Activated naive CD8-positive, alpha-beta T cell treated with anti-CD3 and anti-CD28 coated beads for 36 hours (primary cell): ENCODE results near the gene TRIM49C. TPM values are rescaled to one million over a fixed set of nuclear protein-coding genes. Genes with fewer than 3 reads are reported as not detected.
"Not testable (repeated sequence)": the region's sequence is repeated elsewhere in the genome, so short reads cannot be mapped to it uniquely, and the experiment has no call there.

Source experiments
- DNase-seq: peaks from one replicate; pipeline ENCODE4 v3.0.0; 2021
- H3K27ac Mint-ChIP-seq: one replicate; pipeline ENCODE4 v1.8.0; 2022; ENCODE audit warnings: mild to moderate bottlenecking, moderate library complexity, mixed read lengths
- H3K27me3 Mint-ChIP-seq: one replicate; pipeline ENCODE4 v1.8.0; 2022; ENCODE audit warnings: mild to moderate bottlenecking, mixed read lengths
- H3K36me3 Mint-ChIP-seq: one replicate; pipeline ENCODE4 v1.8.0; 2021; ENCODE audit warnings: mild to moderate bottlenecking, mixed read lengths
- H3K4me1 Mint-ChIP-seq: one replicate; pipeline ENCODE4 v1.8.0; 2021; ENCODE audit warnings: mixed read lengths
- H3K4me3 Mint-ChIP-seq: one replicate; pipeline ENCODE4 v1.8.0; 2022; ENCODE audit warnings: mild to moderate bottlenecking, moderate library complexity, mixed read lengths
- H3K9me3 Mint-ChIP-seq: one replicate; pipeline ENCODE4 v1.8.0; 2022; ENCODE audit warnings: mixed read lengths
- total RNA-seq, 2 experiments: library from RNA; stranded (reverse); gene quantifications; one replicate each; pipeline ENCODE4 v1.2.3, GENCODE V29; 2021

TRIM49C gene
- not detected for total RNA-seq

- H3K4me3 Mint-ChIP-seq, H3K36me3 Mint-ChIP-seq, DNase-seq, H3K9me3 Mint-ChIP-seq, H3K4me1 Mint-ChIP-seq, H3K27ac Mint-ChIP-seq, H3K27me3 Mint-ChIP-seq: not testable (repeated sequence)
Measured at GRCh38 chr11:90030806-90031205, at the start of gene TRIM49C. Gene TRIM49C, plus strand, starts transcription at chr11:90031106. Its CDS starts 4,106 bp downstream, at chr11:90035212.

GRCh38 chr11:90024184-90024583 lies 6.7 kb upstream of the TRIM49C start:
- H3K4me1 Mint-ChIP-seq, H3K4me3 Mint-ChIP-seq, H3K27me3 Mint-ChIP-seq, H3K9me3 Mint-ChIP-seq, H3K36me3 Mint-ChIP-seq, DNase-seq, H3K27ac Mint-ChIP-seq: not testable (repeated sequence)

- H3K27ac Mint-ChIP-seq, H3K27me3 Mint-ChIP-seq, DNase-seq, H3K4me3 Mint-ChIP-seq, H3K4me1 Mint-ChIP-seq, H3K9me3 Mint-ChIP-seq, H3K36me3 Mint-ChIP-seq: not testable (repeated sequence)
Measured at GRCh38 chr11:90051591-90052209, 20.8 kb downstream of the TRIM49C start.

- H3K27me3 Mint-ChIP-seq, H3K9me3 Mint-ChIP-seq, H3K4me1 Mint-ChIP-seq, H3K36me3 Mint-ChIP-seq, H3K27ac Mint-ChIP-seq, DNase-seq, H3K4me3 Mint-ChIP-seq: not testable (repeated sequence)
Measured at GRCh38 chr11:90052311-90052710, 21.4 kb downstream of the TRIM49C start.

GRCh38 chr11:90053545-90053944 lies 22.6 kb downstream of the TRIM49C start:
- not testable (repeated sequence) for DNase-seq, H3K4me1 Mint-ChIP-seq, H3K27ac Mint-ChIP-seq, H3K9me3 Mint-ChIP-seq, H3K36me3 Mint-ChIP-seq, H3K4me3 Mint-ChIP-seq, H3K27me3 Mint-ChIP-seq

GRCh38 chr11:90085650-90086049 lies 54.7 kb downstream of the TRIM49C start, which contains the start of gene UBTFL1:
Gene UBTFL1, plus strand, starts transcription at chr11:90085950. Its CDS starts 0 bp downstream, at chr11:90085950.
- H3K27me3 Mint-ChIP-seq, DNase-seq, H3K4me3 Mint-ChIP-seq, H3K27ac Mint-ChIP-seq, H3K4me1 Mint-ChIP-seq, H3K9me3 Mint-ChIP-seq, H3K36me3 Mint-ChIP-seq: not testable (repeated sequence)

- not testable (repeated sequence) for H3K27ac Mint-ChIP-seq, H3K4me1 Mint-ChIP-seq, H3K27me3 Mint-ChIP-seq, H3K36me3 Mint-ChIP-seq, H3K9me3 Mint-ChIP-seq, DNase-seq, H3K4me3 Mint-ChIP-seq
Measured at GRCh38 chr11:90088731-90089130, 57.8 kb downstream of the TRIM49C start.

Other genes starting within 250 kb of the TRIM49C start
- not detected for gene TRIM49, start 222.5 kb upstream of the TRIM49C start, total RNA-seq
- gene TRIM64B, start 152.6 kb upstream of the TRIM49C start, total RNA-seq, result not detected
- gene TRIM49D1, start 108.9 kb upstream of the TRIM49C start, total RNA-seq, result not detected
- gene TRIM49D2, start 107.0 kb upstream of the TRIM49C start, total RNA-seq, result not detected
- gene TRIM64, start 65.1 kb upstream of the TRIM49C start, total RNA-seq, result not detected
- not detected for gene UBTFL1, start 54.8 kb downstream of the TRIM49C start, total RNA-seq
- not detected for gene NAALAD2, start 103.6 kb downstream of the TRIM49C start, total RNA-seq
- 10 to 100 TPM; 86.3 to 90.1 TPM for gene CHORDC1, start 191.9 kb downstream of the TRIM49C start, total RNA-seq